ENCODE measurements around the gene MOGAT2.

Gene MOGAT2

GRCh38 chr11:75717608-75718418 lies at the start of gene MOGAT2:
MOGAT2 (plus strand) TSS chr11:75717838; CDS start chr11:75717889, 51 bp downstream.
- no peak for DNase-seq (ENCODE audit: extremely low read depth, low read depth)
- TF ChIP-seq, protein P1, sequence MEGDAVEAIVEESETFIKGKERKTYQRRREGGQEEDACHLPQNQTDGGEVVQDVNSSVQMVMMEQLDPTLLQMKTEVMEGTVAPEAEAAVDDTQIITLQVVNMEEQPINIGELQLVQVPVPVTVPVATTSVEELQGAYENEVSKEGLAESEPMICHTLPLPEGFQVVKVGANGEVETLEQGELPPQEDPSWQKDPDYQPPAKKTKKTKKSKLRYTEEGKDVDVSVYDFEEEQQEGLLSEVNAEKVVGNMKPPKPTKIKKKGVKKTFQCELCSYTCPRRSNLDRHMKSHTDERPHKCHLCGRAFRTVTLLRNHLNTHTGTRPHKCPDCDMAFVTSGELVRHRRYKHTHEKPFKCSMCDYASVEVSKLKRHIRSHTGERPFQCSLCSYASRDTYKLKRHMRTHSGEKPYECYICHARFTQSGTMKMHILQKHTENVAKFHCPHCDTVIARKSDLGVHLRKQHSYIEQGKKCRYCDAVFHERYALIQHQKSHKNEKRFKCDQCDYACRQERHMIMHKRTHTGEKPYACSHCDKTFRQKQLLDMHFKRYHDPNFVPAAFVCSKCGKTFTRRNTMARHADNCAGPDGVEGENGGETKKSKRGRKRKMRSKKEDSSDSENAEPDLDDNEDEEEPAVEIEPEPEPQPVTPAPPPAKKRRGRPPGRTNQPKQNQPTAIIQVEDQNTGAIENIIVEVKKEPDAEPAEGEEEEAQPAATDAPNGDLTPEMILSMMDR (IDR thresholded peaks at IDR 0.05; ENCODE audit: low read depth, low read length) = no peak

GRCh38 chr11:75668451-75669297 lies 49.0 kb upstream of the MOGAT2 start, which contains the start of gene MAP6:
MAP6 (minus strand) TSS chr11:75669038; CDS start chr11:75668369, 669 bp downstream.
- no peak for DNase-seq (ENCODE audit: extremely low read depth, low read depth)
- TF ChIP-seq, protein P1 (IDR thresholded peaks at IDR 0.05; ENCODE audit: low read depth, low read length) = no peak

DNA sequence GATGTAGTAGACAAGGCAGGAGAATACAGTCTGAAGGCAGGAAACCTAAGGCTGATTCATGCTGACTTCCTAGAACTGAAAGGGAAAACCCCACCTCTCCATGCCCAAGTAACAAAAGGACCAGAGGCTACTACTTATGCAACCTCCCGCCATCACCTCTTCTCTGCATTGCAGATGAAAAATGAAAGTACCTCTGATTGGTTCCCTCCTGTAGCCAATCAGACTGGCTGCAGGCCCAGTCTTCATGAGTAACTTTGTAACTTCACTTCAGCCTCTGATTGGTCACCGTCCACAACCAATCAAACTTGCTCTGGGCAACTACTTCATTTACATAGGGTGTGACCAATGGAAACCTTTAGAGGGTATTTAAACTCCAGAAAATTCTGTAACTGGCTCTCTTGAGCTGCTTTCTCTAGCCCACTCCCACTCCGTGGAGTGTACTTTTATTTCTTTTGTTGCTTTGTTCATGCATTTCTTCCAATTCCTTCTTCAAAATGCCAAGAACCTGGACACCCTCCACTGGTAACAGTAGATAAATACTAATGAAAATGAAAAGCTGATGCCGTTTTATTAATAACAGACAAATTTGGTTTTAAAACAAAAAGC lies 43.6 kb upstream of the MOGAT2 start:
- TF ChIP-seq, protein P1 (IDR thresholded peaks at IDR 0.05; ENCODE audit: low read depth, low read length) = no peak
- DNase-seq (ENCODE audit: extremely low read depth, low read depth) = peak; percentile 10

DNA sequence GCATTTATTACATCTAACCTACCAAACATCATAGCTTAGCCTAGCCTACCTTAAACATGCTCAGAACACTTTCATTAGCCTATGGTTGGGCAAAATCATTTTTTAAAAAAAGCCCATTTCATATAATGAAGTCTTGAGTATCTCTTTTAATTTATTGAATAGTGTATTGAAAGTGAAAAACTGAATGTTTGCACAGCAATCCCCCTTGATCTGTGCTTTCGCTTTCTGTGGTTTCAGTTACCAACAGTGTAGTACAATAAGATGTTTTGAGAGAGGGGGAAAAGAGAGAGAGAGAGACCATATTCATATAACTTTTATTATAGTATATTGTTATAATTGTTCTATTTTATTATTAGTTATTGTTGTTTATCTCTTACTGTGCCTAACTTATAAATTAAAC lies 40.4 kb upstream of the MOGAT2 start:
- no peak for DNase-seq (ENCODE audit: extremely low read depth, low read depth)
- TF ChIP-seq, protein P1 (IDR thresholded peaks at IDR 0.05; ENCODE audit: low read depth, low read length) = no peak

GRCh38 chr11:75677909-75678308 lies 39.7 kb upstream of the MOGAT2 start:
- DNase-seq (ENCODE audit: extremely low read depth, low read depth) = no peak
- TF ChIP-seq, protein P1 (IDR thresholded peaks at IDR 0.05; ENCODE audit: low read depth, low read length) = no peak

GRCh38 chr11:75678620-75679259 lies 38.9 kb upstream of the MOGAT2 start:
- TF ChIP-seq, protein P1 (IDR thresholded peaks at IDR 0.05; ENCODE audit: low read depth, low read length) = no peak
- DNase-seq (ENCODE audit: extremely low read depth, low read depth) = no peak
